Renal cortical epithelial cell (primary cell): ENCODE measurements around the gene FARS2. TPM values are rescaled to one million over a fixed set of nuclear protein-coding genes. Genes with fewer than 3 reads are reported as not detected.

Source experiments
- DNase-seq: peaks from one replicate; pipeline ENCODE4 v3.0.0-alpha.2; 2011; ENCODE audit warnings: low read depth
- total RNA-seq: library from RNA; depleted of rRNA; stranded (reverse); fragments of >200 nt; gene quantifications from 2 replicates; pipeline ENCODE4 v1.2.3, GENCODE V29; 2014

The FARS2 gene
- total RNA-seq, 1 donor from 2014 or later, result 27.9 TPM

DNA sequence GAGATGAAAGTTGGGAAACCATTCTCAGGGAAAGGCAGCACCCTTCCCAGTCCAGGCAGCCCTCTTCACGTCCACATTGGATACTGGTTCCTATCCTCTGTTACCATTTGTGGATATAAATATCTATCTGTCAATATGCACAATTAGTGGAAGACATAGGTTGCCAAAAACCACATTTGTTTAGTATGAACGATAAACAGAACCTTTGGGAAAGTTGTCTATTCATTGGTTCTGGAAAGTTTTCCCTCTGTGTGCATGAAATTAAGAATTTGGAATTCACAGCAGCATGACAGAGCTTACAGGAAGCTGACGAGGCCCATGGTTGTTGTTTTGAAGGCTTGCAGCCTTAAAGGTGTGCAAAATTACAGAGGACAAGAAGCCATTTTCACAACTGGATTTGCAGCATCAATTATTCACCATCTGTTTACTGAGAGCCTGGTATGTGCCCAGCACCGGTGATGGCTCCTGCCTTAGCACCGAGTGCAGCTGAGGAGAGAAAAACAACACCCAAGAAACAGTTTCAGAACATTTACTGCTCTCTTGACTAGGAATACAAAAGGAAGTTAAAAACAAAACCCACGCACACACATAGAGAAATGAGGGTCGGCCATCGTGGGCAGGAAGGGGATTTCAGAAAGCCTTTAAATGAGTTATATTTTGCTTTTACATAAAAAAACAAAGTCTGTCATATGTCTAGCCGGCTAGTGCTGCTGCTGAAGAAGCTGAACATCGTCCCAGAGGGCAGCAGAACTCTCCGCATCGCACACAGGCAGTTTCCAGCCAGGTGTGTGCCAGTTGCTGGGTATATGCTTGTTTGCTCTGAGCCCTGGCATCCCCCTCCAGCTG lies 319.6 kb downstream of the FARS2 start:
- DNase-seq, result no peak

DNA sequence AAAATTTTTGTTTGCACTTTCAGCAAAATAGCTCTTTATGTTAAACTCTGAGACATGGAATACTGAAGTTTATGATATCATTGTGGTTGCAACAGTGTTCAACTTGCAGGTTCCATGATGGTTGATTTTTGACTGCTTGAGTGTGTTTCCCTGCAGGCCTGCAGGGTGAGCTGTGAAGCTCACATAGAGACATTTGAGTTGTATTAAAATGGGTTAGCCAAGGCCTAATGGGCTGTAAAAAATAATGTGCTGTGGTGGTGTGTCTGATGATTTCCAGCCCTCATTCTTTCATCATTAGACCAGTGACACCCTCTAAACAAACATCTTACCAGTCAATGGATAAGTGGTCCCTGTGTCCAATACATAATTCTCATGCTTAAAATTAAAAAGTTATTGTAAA lies 321.4 kb downstream of the FARS2 start:
- DNase-seq, result no peak

DNA sequence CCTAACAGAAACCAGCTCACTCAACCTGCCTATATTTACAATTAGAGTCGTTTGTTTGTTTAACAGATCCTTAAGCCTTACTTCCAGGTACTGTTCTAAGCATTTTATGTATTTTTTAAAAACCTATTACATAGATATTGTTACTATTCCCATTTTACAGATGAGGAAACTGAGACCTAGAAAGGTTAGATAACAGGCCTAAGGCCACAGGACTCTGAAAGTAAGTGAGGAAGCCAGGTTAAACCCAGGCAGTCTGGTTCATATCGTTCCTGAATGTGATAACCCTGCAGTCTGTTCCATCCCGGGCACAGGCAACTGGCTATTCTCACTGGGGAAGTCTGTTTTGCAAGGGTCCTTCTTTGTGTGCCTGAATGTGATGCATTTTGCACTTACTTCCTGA lies 322.2 kb downstream of the FARS2 start:
- no peak for DNase-seq

DNA sequence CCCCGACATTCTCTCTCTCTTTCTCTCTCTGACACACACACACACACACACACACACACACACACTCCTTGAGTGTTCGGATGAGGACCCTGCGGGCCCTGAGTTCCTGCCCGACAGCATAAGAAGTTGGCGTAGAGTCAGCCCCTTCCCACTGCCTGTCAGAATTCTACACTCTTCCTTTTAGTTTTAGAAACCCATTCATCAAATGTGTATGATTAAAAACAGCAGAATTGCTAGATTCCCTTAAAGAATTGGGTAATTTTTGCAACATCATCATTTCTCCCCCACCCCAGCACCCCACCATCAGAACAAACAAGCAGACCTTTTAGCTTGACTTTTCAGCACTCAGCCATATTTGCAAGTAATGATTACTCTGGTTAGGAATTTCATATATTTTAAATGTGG lies 322.8 kb downstream of the FARS2 start:
- DNase-seq, result no peak

DNA sequence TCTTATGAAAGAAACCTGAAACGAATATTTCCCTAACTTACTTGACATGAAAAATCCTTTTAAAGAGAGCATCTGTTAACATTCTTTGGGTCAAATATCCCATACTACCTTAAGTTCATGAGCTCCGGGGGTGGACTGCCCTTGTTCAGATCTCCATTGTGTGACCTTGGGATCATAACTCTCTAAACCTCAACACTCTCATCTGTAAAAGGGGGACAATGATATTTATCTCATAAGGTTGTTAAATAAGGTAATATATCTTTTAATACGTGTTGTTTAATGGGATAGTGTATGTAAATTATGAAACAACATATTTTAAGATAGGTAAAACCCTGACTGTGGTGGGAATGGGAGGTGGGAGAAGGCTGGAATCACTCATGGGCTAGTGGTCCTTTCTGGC lies 326.3 kb downstream of the FARS2 start:
- no peak for DNase-seq

DNA sequence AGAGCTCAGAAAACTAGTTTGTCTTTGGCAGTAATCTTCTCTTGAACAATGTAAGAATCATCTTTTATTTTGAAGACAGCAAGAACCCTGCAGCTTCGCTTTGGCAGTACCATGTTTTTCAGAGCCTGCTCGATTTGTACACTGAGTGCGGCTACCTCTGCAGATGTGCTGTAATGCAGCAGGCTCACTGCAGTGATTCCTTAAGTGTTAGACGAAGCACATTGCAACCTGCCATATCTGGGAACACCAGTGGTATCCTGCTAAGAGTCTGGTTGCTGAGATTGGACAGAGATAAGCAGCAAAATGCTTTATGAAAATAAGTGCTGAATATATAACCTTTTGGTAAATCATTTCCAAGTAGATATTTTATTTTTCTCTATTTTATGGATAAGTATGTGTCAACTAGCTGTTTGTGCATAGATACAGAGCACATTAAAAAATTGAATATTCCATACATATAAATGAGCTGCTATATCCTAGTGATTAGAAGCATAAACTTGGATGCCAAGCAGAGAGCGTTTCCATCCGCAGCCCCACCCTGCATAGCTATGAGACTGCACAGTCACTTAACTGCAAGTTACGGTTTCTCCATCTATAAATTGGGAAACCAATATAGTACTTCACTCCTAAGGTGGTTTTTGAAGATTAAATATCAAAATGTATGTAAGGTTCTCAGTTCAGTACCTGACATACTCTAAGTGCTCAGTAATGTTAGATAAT lies 328.3 kb downstream of the FARS2 start:
- DNase-seq, result no peak

DNA sequence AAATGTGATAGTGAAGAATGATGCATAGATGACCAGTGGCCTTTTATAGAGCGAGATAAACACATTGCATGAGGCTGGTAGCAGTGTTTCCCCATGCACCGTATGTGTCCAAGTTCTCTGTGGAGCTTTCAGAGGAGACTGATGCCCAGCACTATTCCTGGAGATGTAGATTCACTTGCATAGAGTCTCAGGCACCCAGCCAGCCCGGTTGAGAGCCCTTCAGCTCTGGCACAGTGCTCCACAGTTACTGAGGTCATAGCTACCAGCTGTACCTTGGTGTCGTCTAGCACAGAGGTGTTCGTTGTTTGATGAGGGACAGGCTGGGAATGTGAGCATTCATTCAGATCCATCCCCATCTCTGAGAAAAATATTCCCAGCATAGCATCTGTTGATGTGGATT lies 328.9 kb downstream of the FARS2 start:
- DNase-seq, result no peak

DNA sequence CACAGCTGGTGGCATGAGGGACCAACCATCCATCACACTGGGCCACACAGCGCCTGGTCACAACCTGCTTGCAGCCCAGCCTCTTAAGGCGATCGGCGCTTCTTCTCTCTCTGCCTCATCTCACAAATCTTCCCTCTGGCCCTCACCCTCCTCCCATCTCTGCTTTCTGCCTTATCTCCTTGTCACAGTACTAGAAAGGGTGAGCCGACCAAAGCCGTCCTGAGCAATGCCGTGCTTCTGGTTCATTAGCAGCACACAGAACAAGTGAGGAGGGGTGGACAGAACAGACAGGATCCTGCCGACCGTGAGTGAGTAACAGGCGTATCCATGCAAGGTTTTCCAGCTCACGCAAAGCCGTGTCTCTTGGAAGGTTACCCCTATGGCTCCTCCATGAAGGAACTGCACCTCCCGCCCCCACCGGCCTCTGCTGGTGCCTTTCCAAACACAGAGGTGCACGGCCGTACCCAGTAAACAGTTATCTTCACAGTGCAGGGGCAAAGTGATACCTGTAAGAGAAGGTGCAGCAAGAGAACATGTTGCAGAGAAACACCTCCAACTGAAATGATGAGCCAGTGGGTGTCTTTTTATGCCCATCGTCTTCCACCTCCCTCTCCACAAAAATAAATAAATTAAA lies 331.7 kb downstream of the FARS2 start:
- DNase-seq, result no peak

DNA sequence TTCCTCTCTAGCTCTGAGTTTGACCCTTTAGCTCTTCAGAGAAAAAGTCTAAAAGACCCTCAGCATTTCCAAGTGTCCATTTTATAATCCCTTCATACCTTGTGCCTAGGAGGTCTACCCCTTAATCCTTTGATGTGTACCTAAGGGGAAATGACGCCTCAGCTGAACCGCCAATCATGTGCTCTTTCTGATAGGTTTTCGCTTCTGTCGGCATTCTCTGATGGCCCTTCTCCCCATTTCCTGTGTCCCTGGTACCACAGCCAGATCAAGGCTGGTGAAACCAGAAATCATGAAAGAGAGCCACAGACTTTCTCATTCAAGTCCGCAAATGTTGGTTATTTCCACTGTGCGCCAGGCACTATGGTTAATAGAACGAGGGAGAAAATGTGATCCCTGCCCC lies 333.9 kb downstream of the FARS2 start:
- no peak for DNase-seq

DNA sequence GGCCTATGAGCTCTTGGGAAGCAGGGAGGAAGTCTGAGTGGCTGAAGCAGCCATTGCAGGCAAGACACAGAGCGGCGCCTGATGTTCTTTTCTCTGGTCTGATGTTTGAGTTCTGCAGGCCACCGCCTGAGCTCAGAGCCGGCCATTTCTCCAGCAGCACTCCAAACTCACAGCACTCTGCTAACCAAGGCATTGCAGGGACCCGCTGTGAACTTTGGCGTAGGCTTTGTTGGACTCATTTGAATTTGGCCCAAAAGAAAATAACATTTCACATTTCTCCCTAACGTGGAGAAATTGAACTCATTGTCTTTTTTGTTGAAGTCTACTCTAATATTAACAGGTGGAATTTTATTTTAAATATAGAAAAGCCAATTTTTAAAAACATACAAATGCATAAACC lies 336.1 kb downstream of the FARS2 start:
- DNase-seq, result no peak

DNA sequence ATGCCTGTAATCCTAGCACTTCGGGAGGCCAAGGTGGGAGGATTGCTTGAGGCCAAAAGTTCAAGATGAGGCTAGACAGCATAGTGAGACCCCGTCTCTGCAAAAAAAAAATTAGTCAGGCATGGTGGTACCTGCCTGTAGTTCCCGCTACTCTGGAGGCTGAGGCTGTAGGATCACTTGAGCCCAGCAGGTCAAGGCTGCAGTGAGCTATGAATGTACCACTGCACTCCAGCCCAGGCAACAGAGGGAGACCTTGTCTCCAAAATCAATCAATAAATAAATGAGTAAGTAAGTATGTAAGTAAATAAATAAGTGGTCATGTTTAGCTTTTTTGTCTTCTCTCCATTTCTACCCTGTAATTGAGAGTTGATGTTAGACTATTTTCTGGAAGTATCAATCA lies 336.8 kb downstream of the FARS2 start:
- DNase-seq, result no peak

DNA sequence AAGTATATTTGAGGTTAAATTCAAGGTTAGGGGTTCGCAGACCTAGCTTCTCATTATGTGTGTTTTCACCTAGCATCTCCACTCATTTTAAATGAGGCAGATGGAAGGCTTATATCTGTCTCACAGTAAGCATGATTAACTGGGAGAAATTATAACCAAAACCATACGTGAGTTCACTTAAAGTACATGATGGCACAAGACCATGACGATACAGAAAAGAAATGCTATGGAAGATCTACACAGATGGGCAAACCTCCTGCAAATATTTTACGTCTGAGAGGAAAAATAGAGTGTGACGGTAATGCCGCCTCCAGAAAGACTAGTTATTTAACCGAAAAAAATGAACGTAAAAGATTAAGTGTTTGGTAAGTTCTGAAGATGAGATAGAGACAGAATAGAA lies 337.8 kb downstream of the FARS2 start:
- DNase-seq, result no peak

DNA sequence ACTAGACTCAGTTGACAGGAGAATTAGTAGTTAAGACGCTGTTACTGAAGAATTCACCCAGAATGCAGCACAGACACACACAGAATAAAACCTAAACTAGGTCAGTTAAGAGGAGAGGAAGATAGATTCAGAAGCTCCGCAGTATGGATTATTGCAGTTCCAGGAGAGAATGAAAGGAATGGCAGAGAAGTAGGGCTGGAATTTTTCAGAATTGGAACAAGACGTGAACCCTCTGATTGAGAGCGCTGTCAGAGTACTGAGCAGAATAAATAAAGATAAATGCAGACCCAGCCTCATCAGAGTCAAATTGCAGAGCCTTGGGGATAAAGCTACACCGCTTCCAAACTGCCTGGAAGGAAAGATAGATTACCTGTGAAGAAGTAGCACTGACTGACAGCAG lies 344.6 kb downstream of the FARS2 start:
- DNase-seq, result no peak

DNA sequence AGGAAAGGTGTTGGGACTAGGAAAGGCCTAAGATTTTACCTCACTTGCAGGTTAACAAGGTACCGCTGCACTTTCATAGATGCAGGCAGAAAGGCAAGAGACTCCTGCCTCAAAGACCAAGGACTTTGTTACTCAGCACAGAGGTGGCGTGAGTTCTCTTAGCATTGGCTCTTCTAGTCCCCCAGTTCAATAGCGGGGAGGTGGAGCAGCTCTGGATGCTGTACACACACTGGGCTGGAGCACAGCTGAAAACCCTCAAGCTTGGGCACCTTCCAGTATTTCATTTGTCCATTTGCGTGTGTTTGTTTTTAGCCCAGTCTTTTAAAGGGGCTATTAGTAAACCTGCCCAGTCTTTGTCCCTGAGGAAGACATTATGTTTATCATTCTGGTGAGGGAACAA lies 345.2 kb downstream of the FARS2 start:
- no peak for DNase-seq

DNA sequence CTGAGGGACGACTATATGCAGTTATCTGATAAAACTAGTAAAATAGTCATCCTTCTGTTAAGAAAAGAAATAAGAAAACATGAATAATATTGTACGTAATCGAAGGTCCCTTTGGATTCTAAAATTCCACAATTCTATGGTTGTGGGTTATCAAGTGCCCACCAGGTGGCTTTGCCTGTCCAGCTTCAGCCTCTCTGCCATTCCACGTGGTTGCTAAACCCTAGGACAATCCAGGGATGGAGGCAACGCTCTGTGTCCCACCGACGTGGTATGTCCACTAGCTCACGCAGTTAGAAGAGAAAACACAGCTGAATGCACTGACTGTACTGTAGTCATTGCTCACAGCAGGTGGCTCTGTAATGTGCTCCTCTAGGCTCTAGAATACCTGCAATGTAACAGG lies 349.3 kb downstream of the FARS2 start:
- no peak for DNase-seq

DNA sequence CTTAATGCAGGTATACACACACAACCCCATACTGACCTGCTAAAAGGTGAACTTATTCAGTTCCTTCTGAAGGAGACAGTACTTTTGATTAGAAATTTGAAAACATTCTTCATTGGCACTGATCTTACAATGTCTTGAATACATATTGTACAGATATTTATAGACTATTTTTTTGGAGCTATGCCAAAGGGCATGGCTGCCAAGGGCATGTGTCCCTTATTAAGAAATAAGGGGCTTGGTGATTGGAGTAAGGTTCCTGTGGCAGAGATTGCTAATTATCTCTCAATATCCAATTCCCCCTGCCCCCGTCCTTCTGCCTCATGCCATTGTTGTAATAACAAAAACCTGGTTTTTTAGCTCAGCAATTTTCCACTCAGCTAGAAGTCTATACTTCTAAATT lies 355.9 kb downstream of the FARS2 start:
- DNase-seq, result no peak

DNA sequence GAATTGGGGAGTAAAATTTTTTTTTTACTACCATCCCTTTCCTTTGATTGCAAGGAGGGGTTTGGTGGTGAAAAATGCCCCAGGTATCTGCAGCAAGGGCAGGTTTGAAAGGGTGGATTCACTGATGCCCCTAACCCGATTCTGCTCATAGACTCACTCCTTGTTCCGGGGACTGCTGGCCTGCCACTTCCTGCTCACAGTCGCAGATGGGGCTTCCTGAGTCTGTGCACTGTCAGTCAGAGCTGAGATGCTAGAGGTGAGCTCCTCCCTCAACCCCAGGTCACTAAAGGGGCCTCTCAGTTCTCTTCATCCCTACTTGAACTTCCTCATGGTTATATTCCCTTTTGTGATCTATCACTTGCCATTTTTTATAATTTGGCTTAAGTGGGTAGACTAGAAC lies 357.9 kb downstream of the FARS2 start:
- no peak for DNase-seq

DNA sequence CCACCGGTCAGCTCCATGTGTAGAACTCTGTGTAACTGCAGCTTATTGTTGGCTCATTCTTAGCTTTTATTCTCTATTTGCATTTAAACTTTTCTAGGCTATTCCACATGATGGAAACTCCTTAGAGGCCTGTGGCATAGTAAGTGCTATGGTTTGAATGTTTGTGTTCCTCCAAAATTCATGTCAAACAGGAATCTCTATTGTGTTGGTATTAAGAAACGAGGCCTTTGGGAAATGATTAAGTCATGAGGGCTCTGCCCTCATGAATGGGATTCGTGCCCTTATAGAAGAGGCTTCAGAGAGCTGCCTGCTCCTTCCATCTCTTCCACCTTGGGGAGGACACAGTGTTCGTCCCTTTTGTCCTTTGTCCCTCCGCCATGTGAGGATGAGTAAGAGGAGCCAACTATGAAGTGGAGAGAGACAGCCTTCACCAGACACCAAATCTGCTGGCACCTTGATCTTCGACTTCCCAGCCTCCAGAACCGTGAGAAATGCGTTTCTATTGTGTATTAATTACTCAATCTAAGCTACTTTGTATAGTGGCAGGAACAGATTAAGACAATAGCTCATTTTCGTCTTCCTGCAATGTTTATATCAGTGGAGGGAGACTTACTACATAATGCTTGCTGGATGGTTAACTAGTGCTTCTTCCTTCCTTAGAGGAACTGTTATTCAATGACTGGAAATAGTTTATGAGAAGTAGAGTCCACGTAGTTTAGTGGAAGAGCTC lies 361.1 kb downstream of the FARS2 start:
- DNase-seq, result no peak

DNA sequence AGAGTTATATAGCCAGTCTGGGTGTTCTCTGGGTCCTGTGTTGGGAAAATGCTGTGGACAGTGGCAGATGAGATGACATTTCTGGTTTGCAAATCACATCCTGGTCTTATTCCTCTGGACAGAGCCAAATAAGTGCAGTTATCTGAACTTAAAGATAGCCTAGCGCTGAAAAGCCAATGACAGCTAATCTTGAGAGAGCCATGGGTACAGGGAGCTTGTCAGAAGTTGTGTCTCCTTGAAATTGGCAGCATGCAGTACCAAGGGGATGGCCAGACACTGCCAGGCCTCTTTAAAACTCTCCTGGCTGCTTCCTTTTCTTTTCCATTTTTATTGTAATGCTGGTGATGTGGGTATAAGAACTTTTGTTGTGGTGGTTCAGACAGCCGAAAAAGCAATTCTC lies 362.5 kb downstream of the FARS2 start:
- DNase-seq, result no peak

DNA sequence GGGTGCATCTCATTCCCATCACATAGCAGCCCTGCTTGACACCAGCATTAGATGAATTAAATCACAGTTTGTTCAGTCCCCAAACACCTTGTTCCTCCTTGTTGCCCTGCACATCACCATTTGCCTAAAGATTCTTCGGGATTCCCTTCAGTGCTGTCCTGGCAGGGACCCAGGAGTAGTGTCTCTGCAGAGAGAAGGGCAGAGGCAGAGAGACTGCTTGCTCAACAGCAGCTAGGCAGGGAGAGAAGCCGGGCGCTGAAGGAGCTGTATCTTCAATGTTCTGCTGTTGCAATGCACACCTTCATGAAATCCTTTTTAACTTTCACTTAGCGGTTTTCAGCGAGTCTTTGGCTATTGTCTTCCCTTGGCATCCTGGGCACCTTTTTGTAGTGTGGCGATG lies 362.9 kb downstream of the FARS2 start:
- no peak for DNase-seq

DNA sequence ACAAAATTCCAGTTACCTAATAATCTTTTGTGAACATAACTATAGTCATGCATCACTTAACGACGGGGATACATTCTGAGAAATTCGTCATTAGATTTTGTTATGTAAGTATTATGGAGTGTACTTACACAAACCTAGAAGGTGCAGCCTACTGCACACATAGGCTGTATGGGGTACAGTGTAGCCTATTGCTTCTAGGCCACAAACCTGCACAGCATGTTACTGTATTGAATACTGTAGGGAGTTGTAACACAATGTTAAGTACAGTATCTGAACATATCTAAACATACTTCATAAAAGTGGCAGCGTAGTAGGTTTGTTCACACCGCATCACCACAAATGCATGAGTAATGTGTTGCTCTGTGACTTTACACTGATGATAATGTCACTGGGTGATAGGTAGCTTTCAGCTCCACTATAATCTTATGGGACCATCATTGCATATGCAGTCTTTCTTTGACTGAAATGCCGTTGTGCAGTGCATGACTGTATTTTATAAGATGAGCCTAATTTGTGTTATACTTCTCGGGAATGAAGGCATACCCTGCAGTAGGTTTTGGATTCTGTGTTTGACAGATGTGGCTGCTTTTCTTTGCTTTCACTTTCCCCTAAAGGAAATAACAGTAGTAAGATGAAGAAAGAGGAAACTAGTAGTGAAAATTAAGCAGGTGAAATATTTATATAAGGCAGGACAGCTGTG lies 365.6 kb downstream of the FARS2 start:
- DNase-seq, result no peak

DNA sequence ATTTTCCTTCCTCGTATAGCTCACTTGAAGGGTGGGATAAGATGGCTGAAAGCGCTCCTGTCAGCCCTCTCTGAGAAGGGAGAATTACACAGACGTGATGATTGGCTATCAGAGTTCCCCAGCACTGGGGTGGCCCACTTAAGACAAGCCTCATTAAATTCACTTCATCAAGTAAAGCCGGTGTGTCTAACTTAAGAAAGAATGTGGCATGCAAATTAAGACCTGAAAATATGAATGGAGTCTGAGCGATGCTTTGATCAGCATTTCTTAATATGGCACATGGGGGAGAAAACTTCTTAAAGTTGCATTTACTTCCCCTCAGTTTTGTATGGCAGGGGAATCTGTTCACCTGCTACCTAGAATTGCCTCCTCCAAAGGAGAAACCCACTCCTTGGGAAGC lies 369.3 kb downstream of the FARS2 start:
- no peak for DNase-seq
